Suprapubic skin (tissue), 4 donors: ENCODE data around the gene AKR1C1.
"Not testable (repeated sequence)": the region's sequence is repeated elsewhere in the genome, so short reads cannot be mapped to it uniquely, and the experiment has no call there.

Experiments used
- EP300 ChIP-seq: sonication (generic); formaldehyde crosslinking; IDR thresholded peaks from one replicate; pipeline ENCODE4 v1.6.1; 2017; ENCODE audit warnings: antibody characterized with exemption
- POLR2AphosphoS5 ChIP-seq, 3 donors: sonication (generic); formaldehyde crosslinking; IDR thresholded peaks; one replicate each; pipeline ENCODE4 v1.6.1; 2017; ENCODE audit warnings: antibody characterized with exemption in 3 of 3
- TF ChIP-seq, protein P1 (sequence below), 2 donors: fragments of 200-600 bp in 1 of 2; fragments of 450-650 bp in 1 of 2; sonication (generic) in 1 of 2; IDR thresholded peaks; one replicate each; pipeline ENCODE4 v1.5.1; 2016 to 2019; ENCODE audit warnings: antibody characterized with exemption in 2 of 2, mild to moderate bottlenecking in 1 of 2, moderate library complexity in 1 of 2

DNA sequence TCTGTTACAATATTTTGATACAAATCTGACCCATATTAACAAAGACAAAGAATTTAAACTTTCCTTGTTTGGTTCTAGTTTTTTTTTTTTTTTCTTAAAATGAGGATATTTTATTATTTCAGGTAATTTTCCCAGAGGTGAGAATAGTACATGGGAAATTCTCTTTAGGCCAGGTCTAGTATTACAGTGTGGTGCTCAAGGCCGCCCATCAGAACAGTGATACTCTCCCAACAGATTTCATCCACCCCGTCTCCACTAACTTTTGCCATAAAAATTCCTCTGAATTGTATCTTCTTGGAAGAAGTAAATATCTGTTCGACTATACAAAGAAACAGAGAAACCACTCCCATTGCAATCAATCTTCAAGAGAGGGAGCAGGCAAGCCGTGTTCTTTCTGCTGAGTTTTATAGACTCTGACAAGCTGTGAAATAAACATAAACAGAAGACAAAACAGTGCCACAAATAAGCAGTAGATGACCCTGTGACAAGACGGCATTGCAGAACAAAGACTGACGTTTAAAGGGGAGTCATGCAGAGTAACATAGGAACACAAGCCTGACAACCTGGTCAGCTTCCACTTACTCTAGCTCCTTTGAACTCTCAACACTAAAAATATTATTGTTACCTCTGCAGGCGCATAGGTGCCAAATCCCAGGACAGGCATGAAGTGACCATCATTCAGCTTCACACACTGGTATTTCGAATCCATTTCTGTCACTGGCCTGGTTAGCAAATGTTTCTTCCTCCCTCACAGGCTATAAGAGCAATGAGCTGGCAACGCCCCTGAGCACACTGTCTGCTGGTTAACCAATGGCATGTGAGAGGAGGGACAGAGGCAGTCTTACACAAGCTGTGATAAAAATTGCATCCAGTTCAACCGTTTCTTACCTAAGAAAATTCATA is 40.2 kb downstream of the AKR1C1 start, which contains the start of gene AKR1C2:
- TF ChIP-seq, protein P1, sequence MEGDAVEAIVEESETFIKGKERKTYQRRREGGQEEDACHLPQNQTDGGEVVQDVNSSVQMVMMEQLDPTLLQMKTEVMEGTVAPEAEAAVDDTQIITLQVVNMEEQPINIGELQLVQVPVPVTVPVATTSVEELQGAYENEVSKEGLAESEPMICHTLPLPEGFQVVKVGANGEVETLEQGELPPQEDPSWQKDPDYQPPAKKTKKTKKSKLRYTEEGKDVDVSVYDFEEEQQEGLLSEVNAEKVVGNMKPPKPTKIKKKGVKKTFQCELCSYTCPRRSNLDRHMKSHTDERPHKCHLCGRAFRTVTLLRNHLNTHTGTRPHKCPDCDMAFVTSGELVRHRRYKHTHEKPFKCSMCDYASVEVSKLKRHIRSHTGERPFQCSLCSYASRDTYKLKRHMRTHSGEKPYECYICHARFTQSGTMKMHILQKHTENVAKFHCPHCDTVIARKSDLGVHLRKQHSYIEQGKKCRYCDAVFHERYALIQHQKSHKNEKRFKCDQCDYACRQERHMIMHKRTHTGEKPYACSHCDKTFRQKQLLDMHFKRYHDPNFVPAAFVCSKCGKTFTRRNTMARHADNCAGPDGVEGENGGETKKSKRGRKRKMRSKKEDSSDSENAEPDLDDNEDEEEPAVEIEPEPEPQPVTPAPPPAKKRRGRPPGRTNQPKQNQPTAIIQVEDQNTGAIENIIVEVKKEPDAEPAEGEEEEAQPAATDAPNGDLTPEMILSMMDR (IDR thresholded peaks at IDR 0.05): not testable (repeated sequence)
- not testable (repeated sequence) for TF ChIP-seq EP300; POLR2AphosphoS5 (IDR thresholded peaks at IDR 0.05)
